ENCODE results near the gene RNF121.

DNA sequence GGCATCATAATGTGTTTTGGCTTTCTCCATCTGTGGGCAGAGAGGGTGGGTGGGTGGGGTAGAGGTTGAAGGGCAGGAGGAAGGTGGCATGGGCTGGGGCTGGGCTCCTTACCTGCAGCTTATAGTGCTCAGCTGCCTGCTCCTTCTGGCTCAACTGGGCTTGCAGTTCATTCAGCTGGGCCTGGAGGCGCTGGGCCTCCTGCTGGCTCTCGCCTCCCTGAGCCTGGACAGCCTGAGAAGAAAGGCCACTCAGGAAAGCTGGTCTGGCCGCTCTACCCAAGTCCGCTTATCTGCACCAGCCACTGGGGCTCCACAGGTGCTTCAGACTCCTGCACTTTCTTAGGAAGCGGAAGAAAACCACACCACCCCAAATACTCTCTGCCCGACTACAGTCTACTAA, 80.3 kb downstream of the RNF121 start:
- TF ChIP-seq, protein P1, sequence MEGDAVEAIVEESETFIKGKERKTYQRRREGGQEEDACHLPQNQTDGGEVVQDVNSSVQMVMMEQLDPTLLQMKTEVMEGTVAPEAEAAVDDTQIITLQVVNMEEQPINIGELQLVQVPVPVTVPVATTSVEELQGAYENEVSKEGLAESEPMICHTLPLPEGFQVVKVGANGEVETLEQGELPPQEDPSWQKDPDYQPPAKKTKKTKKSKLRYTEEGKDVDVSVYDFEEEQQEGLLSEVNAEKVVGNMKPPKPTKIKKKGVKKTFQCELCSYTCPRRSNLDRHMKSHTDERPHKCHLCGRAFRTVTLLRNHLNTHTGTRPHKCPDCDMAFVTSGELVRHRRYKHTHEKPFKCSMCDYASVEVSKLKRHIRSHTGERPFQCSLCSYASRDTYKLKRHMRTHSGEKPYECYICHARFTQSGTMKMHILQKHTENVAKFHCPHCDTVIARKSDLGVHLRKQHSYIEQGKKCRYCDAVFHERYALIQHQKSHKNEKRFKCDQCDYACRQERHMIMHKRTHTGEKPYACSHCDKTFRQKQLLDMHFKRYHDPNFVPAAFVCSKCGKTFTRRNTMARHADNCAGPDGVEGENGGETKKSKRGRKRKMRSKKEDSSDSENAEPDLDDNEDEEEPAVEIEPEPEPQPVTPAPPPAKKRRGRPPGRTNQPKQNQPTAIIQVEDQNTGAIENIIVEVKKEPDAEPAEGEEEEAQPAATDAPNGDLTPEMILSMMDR (IDR thresholded peaks at IDR 0.05; ENCODE audit: low read depth, low read length) = no peak
- TF ChIP-seq, protein P2, sequence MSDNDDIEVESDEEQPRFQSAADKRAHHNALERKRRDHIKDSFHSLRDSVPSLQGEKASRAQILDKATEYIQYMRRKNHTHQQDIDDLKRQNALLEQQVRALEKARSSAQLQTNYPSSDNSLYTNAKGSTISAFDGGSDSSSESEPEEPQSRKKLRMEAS (IDR thresholded peaks at IDR 0.05; ENCODE audit: low read depth, low read length) = no peak
- no peak for TF ChIP-seq POLR2A (IDR thresholded peaks at IDR 0.05; ENCODE audit: extremely low read depth, insufficient read length)

Data from NB4 (cell line).